ENCODE results near the gene RENBP.

DNA sequence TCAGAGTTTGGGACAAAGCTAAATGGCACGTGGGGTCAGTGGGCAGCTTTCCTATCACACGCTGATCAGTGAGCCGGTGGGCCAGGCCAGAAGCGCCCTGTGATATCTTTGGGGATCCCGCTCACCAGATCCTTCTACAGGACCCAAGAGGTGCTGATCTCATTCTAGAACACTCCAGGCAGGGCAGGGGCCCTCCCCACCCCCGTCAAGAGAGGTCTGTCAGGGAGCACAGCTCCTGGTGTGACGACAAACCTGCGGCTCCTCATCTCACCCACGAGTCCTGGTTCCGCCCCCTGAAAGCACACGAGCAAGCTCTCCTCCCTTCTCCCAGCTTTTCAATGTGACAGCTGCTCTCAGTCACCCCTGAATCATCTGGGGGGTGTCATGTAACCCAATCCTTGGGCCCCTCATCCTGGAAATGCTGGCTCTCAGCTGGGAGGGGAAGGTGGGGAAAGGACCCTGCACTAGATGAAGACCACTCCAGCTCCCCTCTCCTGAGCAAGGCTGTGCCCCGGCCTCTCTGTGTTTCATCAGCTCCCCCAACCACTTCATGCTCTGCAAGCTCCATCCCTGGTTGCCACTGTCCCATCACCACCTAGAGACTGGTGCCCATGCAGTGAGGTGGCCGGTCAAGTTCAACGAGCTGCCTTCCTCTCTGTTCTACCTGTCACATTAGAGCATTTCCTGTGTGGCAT is 22.5 kb upstream of the RENBP start:
- TF ChIP-seq, protein P1, sequence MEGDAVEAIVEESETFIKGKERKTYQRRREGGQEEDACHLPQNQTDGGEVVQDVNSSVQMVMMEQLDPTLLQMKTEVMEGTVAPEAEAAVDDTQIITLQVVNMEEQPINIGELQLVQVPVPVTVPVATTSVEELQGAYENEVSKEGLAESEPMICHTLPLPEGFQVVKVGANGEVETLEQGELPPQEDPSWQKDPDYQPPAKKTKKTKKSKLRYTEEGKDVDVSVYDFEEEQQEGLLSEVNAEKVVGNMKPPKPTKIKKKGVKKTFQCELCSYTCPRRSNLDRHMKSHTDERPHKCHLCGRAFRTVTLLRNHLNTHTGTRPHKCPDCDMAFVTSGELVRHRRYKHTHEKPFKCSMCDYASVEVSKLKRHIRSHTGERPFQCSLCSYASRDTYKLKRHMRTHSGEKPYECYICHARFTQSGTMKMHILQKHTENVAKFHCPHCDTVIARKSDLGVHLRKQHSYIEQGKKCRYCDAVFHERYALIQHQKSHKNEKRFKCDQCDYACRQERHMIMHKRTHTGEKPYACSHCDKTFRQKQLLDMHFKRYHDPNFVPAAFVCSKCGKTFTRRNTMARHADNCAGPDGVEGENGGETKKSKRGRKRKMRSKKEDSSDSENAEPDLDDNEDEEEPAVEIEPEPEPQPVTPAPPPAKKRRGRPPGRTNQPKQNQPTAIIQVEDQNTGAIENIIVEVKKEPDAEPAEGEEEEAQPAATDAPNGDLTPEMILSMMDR (IDR thresholded peaks at IDR 0.05), result no peak
- no peak for TF ChIP-seq POLR2A (IDR thresholded peaks at IDR 0.05)

All from body of pancreas (tissue), 4 donors.